ENCODE data around the gene SPRN.
"Not testable (repeated sequence)": the region's sequence is repeated elsewhere in the genome, so short reads cannot be mapped to it uniquely, and the experiment has no call there.

SPRN gene, protein sequence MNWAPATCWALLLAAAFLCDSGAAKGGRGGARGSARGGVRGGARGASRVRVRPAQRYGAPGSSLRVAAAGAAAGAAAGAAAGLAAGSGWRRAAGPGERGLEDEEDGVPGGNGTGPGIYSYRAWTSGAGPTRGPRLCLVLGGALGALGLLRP

DNA sequence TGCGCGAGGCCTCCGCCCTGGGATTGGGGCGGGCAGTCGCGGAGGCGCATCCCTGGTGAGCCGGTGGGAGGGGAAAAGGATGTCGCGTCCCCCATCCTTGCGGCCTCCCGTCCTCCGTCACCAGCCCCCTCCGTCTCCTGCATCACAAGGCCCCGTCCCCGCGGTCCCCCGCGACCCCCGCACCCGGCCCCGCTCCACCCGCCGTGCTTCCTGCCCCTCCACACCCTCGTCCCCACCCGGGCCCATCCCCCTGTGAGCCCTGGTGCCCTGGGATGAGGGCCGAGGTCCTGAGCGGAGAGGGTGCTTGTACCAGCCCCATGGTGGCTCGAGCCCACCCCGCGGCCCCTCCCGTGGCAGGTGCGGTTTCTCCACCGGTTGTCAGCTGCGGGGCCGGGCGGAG is at the start of gene SPRN:
SPRN (minus strand) TSS at position 25 of the 400 bp plus-strand sequence. CDS start 944 bp downstream, outside the sequence.
- DNase-seq (ENCODE audit: low read depth in 2 of 3, low spot score in 1 of 3) = not testable (repeated sequence)

DNA sequence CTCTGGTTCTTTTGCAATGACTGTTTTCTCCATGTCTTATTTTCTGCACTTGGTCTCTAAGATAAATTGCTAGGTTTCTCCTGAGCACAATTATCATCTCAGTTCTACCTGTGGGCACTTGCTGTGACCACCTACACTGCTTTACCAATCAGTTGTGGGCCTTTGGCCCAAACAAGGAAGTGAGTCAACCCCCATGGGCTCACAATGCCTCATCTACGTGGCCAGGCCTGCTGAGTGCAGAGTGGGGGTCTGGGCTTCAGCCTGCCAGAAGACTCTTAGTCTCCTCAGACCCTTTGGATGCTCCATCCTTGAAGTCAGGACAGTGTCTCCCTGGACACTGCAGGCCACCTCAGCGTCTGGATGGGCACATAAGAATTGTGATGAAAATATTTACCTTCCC is 49.6 kb upstream of the SPRN start:
- DNase-seq (ENCODE audit: low read depth in 2 of 3, low spot score in 1 of 3) = no peak

DNA sequence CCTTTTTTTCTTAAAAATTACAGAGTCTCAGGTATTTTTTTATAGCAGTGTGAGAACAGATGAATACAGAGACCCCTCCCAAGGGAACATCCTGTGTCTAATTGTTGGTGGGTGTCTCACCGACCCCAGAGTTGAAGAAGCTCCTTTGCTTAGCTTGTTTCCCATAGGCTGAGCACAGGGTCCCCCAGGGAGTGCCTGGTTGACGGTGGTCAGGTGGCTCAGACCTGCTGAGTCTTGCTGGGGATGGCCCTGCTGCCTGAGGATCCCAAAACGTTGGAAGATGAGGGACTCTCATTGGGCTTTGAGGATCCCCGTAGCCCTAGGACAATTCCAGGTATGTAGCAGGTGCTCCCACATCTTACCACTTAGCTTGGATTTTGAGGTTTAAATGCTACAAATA is 48.8 kb upstream of the SPRN start:
- DNase-seq (ENCODE audit: low read depth in 2 of 3, low spot score in 1 of 3) = no peak

DNA sequence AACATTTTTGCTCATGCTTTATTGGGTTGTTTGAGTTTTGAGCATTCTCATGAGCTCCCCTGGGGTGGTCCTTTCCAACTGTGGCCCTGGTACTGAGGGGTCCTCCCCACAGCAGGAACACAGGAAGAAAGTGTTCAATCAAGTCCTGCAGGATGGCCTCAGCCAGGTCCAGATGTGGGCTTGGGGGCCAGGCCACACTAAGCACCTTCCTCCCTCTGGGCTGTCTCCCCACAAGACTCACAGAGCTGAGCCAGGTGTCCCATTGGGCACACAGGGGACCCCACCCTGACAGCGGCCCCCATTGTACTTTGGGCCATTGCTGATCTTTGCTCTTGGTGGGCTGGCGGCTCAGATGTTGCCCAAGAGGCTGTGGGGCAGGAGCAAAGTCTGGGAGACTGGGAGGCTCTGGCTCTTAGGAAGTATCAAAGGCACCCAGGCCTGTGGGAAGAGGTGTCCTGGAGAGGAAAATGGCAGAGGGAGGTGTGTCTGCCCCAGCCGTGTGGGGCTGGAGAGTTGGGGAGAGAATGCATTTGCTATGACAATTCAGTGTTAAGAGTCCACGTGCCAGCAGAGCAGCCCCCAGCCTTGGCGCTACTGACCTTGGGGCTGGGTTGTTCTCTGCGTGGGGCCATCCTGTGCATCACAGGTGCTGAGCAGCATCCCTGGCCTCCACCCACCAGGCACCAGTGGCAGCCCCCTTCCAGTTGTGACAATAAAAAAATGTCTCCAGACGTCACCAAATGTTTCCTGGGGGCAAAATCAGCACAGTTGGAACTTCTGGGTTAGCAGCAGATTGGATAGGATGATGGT is 47.1 kb upstream of the SPRN start:
- DNase-seq (ENCODE audit: low read depth in 2 of 3, low spot score in 1 of 3) = no peak

DNA sequence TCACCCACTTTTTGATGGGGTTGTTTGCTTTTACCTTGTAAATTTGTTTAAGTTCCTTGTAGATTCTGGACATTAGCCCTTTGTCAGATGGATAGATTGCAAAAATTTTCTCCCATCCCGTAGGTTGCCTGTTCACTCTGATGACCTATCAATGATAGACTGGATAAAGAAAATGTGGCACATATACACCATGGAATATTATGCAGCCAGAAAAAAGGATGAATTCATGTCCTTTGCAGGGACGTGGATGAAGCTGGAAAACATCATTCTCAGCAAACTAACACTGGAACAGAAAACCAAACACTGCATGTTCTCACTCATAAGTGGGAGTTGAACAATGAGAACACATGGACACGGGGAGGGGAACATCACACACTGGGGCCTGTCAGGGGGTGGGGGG is 44.8 kb upstream of the SPRN start:
- DNase-seq (ENCODE audit: low read depth in 2 of 3, low spot score in 1 of 3) = not testable (repeated sequence)

DNA sequence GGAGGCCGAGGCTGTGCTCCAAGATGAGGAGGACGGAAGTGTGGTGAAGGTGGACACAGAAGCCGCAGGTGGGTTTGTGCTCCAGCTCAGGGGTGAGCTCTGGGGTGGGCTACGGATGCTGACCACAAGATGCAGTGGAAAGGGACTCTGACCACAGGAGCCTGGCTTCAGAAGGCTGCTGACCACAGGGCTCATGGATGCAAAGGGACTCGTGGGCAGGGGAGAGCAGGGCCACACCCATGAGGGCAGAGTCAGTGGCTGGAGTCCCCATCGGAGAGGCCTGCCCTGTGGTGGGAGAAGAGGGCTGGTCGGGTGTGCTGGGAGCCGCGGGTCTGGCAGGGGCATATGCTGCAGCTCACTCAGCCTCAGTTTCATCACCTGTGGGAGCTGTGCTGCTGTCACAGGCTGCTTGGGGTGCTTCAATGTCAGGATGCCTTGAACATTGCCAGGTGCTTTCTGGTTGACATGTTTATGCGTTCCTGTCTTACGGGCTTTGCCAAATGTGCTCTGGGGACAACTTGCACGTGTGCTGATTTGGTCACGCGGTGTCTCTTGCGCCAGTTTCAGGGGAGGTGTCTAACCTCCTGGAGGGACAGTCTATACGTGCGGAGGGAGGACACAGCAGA is 43.0 kb upstream of the SPRN start:
- DNase-seq (ENCODE audit: low read depth in 2 of 3, low spot score in 1 of 3) = no peak

DNA sequence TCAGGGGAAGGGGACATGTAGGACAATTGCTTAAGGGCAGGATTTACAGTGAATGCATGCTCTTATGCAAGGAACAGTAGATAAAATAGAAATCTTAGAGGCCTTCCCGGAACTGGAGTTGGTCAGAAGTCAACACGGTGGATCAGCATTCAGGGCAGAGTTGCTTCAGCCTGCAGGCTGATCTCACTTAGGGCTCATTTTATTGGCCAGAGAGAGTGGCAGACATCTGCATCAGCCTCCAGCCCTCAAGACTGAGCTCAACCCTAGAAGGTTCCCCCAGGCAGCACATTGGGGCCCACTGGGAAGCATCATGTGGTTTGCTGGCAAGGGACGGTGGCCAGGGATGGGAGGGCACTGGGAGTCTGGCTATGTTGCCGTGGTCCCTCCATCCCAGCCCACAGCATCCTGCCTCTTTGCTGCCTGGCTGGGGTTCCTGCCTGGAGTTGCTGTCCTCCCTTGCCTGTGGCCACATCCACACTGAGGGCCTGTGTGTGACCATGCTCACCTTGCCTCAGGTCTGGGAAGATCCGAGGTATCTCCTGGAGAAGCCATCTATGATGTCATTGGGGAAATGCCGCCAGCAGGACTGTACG is 42.4 kb upstream of the SPRN start:
- no peak for DNase-seq (ENCODE audit: low read depth in 2 of 3, low spot score in 1 of 3)

DNA sequence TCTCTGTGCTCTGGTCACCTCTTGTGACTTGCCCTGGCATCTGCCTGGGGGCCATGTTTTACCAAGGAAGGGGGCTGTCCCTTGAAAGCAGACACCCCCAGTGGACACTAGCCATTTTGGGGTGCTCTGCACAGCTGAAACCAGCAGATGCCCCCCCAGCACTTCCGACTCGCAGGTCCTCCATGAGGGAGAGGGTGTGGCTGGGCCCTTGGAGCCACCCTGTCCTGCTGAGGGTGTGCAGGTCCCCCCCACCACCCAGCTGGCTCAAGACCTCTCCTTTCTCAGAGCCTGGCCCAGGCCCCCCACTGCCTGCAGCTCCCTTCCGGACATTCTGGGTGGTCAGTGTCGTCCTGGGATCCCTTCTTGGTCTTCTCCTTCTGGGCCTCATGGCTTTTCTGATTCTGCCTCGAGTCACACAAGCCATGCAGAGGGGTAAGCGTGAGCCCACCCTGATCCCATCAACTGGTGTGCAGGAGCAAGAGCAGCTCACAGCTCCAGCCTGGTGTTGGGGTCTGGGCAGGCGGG is 41.6 kb upstream of the SPRN start:
- DNase-seq (ENCODE audit: low read depth in 2 of 3, low spot score in 1 of 3) = no peak

DNA sequence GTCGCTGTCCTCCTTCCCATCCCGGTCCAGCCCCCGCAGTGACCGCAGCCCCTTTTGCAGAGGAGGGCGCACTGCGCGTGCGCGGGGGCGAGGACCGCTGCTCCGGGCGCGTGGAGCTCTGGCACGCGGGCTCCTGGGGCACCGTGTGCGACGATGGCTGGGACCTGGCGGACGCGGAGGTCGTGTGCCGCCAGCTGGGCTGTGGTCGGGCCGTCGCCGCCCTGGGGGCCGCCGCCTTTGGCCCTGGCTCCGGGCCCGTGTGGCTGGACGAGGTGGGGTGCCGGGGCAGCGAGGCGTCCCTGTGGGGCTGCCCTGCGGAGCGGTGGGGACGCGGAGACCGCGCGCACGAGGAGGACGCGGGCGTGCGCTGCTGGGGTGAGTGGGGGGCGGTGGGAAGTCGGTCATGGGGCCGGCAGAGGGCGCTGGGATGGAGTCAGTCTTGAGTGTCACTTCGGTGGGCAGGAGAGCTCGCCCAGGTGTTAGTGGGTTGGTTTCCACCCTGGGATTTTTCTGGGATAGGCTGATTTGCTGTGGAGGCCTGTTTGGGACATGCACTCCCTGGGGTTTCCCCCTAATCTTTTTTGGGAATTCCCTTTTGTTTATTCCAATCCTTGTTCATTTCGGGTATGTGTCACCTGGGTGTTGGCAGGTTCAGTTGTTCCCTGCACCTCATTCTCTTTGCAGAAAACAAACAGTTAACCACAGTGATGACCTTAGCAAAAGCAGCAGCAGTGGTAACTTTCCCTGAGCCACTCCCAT is 40.9 kb upstream of the SPRN start:
- no peak for DNase-seq (ENCODE audit: low read depth in 2 of 3, low spot score in 1 of 3)

DNA sequence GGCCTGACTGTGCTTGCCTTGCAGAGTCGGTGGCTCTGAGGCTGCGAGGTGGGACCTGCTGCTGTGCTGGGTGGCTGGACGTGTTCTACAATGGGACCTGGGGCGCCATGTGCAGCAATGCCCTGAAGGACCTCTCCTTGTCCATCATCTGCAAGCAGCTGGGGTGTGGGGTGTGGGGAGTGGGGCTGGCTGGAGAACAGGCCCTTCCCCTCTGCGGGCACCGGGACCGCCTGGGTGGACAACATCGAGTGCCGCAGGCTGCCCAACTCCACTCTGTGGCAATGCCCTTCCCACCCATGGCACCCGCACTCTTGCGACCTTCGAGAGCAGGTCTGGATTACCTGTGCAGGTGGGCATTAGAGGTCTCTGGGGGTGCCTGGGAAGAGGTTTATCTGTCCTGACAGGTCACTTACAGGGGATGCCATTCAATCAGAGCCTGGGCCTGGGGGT is 40.2 kb upstream of the SPRN start:
- no peak for DNase-seq (ENCODE audit: low read depth in 2 of 3, low spot score in 1 of 3)

DNA sequence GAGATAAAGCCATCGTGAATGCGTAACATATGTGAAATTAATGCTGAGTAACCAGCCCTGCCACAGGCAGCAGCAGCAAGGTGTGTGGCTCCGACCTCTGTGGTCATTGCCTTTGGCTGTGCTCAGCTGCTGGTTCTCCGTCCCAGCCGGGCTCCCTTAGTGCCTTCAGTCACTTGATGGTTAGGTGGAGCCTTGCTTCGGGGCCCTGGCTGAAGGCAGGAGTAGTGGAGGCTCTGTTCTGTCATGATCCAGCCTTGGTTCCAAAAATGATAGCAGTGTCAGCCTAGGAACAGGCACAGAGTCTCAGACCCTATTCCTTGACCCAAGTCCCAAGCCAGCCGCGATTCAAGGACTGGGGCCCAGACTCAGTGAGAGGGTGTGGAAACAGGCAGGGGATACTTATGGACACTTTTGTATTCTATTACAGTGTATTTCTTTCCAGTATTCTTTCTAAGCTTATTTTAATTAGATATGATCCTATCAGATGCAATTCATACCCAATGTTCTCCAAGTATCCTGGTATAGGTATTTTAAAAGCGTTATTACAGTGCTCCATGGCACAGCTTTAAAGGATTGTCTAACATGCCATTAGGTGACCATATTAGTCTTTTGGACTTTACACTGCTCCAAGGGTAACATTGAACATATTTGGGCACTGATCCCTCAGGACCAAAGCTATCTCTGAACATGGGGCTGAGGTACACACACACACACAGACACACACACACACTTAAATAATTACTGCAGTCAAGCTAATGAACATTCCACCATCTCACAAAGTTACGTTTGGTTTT is 38.3 kb upstream of the SPRN start:
- DNase-seq (ENCODE audit: low read depth in 2 of 3, low spot score in 1 of 3) = no peak

DNA sequence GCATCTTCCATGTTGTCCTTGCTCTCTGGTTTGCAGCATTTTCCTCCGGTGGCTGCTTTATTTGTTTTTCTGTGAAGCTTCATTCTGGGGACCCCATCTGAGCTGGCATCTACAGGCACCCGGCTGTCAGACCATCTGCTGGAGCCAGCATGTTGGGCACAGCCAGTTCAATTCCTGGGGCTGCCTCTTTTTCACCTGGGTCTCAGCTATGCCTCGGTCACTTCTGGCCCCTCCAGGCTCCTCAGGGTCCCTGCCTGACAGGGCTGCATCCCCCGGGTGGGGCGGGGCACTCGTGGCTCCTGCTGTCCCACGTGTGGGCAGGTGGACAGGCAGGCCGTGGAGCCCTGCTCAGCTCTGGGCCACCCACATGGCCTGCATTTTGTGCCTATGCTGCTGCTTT is 37.4 kb upstream of the SPRN start:
- no peak for DNase-seq (ENCODE audit: low read depth in 2 of 3, low spot score in 1 of 3)

DNA sequence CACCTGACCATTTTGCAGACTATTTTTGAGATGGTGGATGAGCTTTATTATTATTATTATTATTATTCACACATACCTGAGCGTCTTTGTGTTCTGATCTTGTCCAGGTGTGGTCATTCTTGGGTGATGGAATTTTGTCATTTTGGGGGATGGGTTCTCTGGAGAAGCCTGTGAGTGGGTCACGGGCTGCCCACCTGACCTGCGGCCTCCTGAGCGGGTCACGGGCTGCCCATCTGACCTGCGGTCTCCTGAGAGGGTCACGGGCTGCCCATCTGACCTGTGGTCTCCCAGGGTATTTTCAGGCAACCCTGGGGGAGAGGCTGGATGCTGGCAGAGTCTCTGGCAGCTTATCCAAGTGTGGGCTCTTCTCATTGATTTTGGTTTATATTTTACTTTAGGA is 36.6 kb upstream of the SPRN start:
- DNase-seq (ENCODE audit: low read depth in 2 of 3, low spot score in 1 of 3) = no peak

DNA sequence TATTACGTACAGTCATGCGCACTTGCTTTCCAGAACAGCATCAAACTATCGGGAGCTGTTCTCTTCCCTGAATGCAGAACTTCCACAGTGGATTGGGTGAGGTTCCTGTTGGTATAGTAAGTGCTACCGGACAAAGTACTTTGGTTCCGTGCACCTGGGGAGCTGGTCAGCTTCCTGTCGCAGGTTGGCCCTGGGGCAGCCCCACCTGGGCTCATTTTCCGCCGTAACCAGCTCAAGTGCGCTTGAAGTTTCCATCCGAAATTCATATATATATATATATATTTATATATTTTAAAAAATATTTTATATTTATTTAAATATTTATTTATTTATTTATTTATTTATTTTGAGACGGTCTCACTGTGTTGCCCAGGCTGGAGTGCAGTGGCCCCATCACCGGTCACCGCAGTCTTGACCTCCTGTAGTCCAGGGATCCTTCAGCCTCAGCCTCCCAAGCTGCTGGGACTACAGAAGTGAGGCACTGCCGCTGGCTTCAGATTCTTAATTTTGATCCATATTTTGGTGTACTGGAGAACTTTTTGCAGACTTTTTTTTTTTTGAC is 35.9 kb upstream of the SPRN start:
- DNase-seq (ENCODE audit: low read depth in 2 of 3, low spot score in 1 of 3) = no peak

DNA sequence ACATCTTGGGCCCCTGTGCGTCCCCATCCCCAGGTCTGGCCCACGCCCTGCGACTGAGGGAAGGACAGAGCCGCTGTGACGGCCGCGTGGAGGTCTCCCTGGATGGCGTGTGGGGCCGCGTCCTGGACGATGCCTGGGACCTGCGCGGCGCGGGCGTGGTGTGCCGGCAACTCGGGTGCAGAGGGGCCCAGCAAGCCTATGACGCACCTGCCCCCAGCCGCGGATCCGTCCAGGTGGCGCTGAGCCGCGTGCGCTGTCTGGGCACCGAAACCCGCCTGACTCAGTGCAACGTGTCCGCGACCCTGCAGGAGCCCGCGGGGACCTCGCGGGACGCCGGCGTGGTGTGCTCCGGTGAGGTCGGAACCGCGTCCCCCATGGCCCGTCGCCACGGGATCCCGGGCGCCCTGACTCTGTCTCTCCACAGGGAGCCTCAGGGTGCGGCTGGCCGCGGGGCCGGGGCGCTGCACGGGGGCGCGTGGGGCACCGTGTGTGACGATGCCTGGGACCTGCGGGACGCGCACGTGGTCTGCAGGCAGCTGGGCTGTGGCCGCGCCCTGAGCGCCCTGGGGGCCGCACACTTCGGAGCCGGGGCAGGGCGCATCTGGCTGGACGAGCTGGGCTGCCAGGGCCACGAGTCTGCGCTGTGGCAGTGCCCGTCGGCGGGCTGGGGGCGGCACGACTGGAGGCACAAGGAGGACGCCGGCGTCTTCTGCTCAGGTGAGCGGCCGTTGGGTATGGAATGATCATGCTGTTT is 35.2 kb upstream of the SPRN start:
- DNase-seq (ENCODE audit: low read depth in 2 of 3, low spot score in 1 of 3) = no peak

DNA sequence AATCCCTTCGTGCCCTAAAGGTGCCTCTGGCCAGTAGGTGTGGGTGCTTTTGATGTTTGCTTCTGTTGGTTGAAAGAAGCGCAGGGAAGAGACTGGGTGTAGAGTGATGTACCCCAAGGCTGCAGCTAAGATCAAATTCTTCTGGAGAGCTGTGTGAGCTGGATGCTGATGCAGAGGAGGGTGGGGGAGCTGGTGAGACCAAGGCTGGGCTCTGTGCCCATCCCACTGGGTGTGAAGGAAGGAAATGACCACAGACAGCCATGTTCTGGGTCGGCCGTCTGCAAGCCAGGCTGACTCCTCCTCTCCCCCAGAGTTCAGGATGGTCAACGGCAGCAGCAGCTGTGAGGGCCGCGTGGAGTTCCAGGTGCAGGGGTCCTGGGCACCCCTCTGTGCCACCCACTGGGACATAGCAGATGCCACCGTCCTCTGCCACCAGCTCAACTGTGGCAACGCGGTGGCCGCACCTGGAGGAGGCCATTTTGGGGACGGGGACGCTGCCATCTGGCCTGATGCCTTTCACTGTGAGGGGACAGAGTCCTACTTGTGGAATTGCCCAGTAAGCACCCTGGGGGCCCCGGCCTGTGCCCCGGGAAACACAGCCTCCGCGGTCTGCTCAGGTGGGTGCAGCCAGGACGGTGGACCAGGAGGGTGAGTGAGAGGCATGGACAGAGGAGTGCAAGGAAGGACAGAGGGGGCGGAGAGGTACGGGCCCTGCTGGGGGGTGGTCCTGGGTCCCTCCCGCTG is 34.5 kb upstream of the SPRN start:
- no peak for DNase-seq (ENCODE audit: low read depth in 2 of 3, low spot score in 1 of 3)

DNA sequence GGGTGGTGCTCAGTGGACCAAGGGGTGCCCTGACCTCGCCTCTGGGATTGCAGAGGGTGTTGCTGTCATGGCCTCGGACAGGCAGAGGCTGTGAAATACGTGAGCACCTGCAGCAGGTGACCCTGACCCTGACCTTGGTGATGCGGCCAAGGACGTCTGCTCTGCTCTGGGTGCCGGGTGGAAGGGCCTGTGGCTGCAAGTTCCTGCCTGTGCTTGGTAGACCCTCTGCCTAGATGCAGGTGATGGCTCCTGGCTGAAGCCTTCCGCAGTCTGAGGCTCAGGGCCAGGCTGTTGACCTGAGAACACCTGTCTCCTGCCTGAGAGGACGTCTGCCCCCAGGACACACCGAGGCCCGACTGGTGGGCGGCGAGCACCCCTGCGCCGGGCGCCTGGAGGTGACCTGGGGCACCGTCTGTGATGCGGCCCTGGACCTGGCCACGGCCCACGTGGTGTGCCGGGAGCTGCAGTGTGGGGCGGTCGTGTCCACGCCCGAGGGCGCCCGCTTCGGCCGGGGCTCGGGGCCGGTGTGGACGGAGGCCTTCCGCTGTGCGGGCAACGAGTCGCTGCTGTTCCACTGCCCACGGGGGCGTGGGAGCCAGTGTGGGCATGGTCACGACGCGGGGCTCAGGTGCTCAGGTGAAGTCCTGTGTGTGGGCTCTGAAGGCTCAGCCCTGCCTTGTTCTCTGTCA is 33.7 kb upstream of the SPRN start:
- DNase-seq (ENCODE audit: low read depth in 2 of 3, low spot score in 1 of 3) = no peak
